HEK293 (cell line): Measurements from ENCODE around the gene SUN3.

Experiments used
- BCL6B ChIP-seq: fragments of 450-650 bp; formaldehyde crosslinking; IDR thresholded peaks from 2 replicates; pipeline ENCODE4 v1.5.1; 2017; ENCODE audit warnings: missing biosample characterization, missing genetic modification characterization
- GLI4 ChIP-seq: fragments of 450-650 bp; formaldehyde crosslinking; IDR thresholded peaks from 2 replicates; pipeline ENCODE4 v1.5.1; 2016; ENCODE audit warnings: missing biosample characterization, missing genetic modification characterization
- IKZF3 ChIP-seq: fragments of 450-650 bp; IDR thresholded peaks from 2 replicates; pipeline ENCODE4 v1.5.0; 2018; ENCODE audit warnings: missing biosample characterization, mild to moderate bottlenecking, missing genetic modification characterization, moderate library complexity
- KLF17 ChIP-seq: fragments of 450-650 bp; formaldehyde crosslinking; IDR thresholded peaks from 2 replicates; pipeline ENCODE4 v1.5.1; 2016; ENCODE audit warnings: missing biosample characterization, missing genetic modification characterization
- KLF9 ChIP-seq: fragments of 450-650 bp; formaldehyde crosslinking; IDR thresholded peaks from 2 replicates; pipeline ENCODE4 v1.5.1; 2016; ENCODE audit warnings: missing biosample characterization, missing genetic modification characterization, low read depth
- MYNN ChIP-seq: fragments of 450-650 bp; formaldehyde crosslinking; IDR thresholded peaks from 2 replicates; pipeline ENCODE4 v1.5.1; 2016; ENCODE audit warnings: missing biosample characterization, missing genetic modification characterization, borderline replicate concordance
- OVOL3 ChIP-seq: fragments of 450-650 bp; formaldehyde crosslinking; IDR thresholded peaks from 2 replicates; pipeline ENCODE4 v1.5.1; 2016; ENCODE audit warnings: missing biosample characterization, missing genetic modification characterization
- PRDM1 ChIP-seq: fragments of 450-650 bp; formaldehyde crosslinking; IDR thresholded peaks from 2 replicates; pipeline ENCODE4; 2016; ENCODE audit warnings: missing biosample characterization, missing genetic modification characterization
- REST ChIP-seq: fragments of 450-650 bp; formaldehyde crosslinking; IDR thresholded peaks from 2 replicates; pipeline ENCODE4 v1.5.1; 2016; ENCODE audit warnings: missing biosample characterization, missing genetic modification characterization
- SALL2 ChIP-seq: fragments of 450-650 bp; formaldehyde crosslinking; IDR thresholded peaks from 2 replicates; pipeline ENCODE4 v1.5.0; 2017; ENCODE audit warnings: missing biosample characterization, mild to moderate bottlenecking, missing genetic modification characterization, borderline replicate concordance
- SCRT1 ChIP-seq: fragments of 450-650 bp; formaldehyde crosslinking; IDR thresholded peaks from 2 replicates; pipeline ENCODE4 v1.5.1; 2016; ENCODE audit warnings: missing biosample characterization, missing genetic modification characterization, borderline replicate concordance
- ZBTB48 ChIP-seq: fragments of 450-650 bp; formaldehyde crosslinking; IDR thresholded peaks from 2 replicates; pipeline ENCODE4 v1.5.1; 2016; ENCODE audit warnings: missing biosample characterization, missing genetic modification characterization
- ZNF114 ChIP-seq: fragments of 450-650 bp; formaldehyde crosslinking; IDR thresholded peaks from 2 replicates; pipeline ENCODE4 v1.5.0; 2017; ENCODE audit warnings: missing biosample characterization, missing genetic modification characterization
- ZNF140 ChIP-seq: fragments of 450-650 bp; formaldehyde crosslinking; IDR thresholded peaks from 2 replicates; pipeline ENCODE4 v1.5.1; 2016; ENCODE audit warnings: missing biosample characterization, missing genetic modification characterization
- ZNF248 ChIP-seq: fragments of 450-650 bp; formaldehyde crosslinking; IDR thresholded peaks from 2 replicates; pipeline ENCODE4 v1.5.1; 2017; ENCODE audit warnings: missing biosample characterization, missing genetic modification characterization
- ZNF274 ChIP-seq, 2 experiments: fragments of 200-500 bp in 1 of 2; fragments of 450-650 bp in 1 of 2; sonication (Bioruptor generic) in 1 of 2; formaldehyde crosslinking in 1 of 2; IDR thresholded peaks; 2 replicates each; pipeline versions ENCODE4 v1.5.1 to v1.6.1; 2014 to 2016; ENCODE audit warnings: borderline replicate concordance in 1 of 2, inconsistent platforms in 1 of 2, low read length in 1 of 2, missing biosample characterization in 1 of 2, missing genetic modification characterization in 1 of 2
- ZNF280C ChIP-seq: fragments of 450-650 bp; formaldehyde crosslinking; IDR thresholded peaks from 2 replicates; pipeline ENCODE4 v1.5.1; 2016; ENCODE audit warnings: missing biosample characterization, missing genetic modification characterization
- ZNF280D ChIP-seq: fragments of 450-650 bp; formaldehyde crosslinking; IDR thresholded peaks from 2 replicates; pipeline ENCODE4 v1.5.1; 2016; ENCODE audit warnings: missing biosample characterization, missing genetic modification characterization
- ZNF449 ChIP-seq: fragments of 450-650 bp; formaldehyde crosslinking; IDR thresholded peaks from 2 replicates; pipeline ENCODE4 v1.5.1; 2017; ENCODE audit warnings: missing biosample characterization, mild to moderate bottlenecking, missing genetic modification characterization, moderate library complexity
- ZNF560 ChIP-seq: fragments of 450-650 bp; formaldehyde crosslinking; IDR thresholded peaks from 2 replicates; pipeline ENCODE4 v1.5.1; 2017; ENCODE audit warnings: missing biosample characterization, missing genetic modification characterization, borderline replicate concordance
- ZNF580 ChIP-seq: fragments of 450-650 bp; formaldehyde crosslinking; IDR thresholded peaks from 2 replicates; pipeline ENCODE4 v1.5.1; 2016; ENCODE audit warnings: missing biosample characterization, missing genetic modification characterization
- ZNF596 ChIP-seq: fragments of 450-650 bp; IDR thresholded peaks from 2 replicates; pipeline ENCODE4 v1.5.0; 2018; ENCODE audit warnings: missing biosample characterization, mild to moderate bottlenecking, missing genetic modification characterization, moderate library complexity
- ZNF610 ChIP-seq: fragments of 450-650 bp; formaldehyde crosslinking; IDR thresholded peaks from 2 replicates; pipeline ENCODE4 v1.5.1; 2016; ENCODE audit warnings: missing biosample characterization, missing genetic modification characterization, borderline replicate concordance
- ZNF626 ChIP-seq: fragments of 450-650 bp; sonication (Bioruptor Pico); formaldehyde crosslinking; IDR thresholded peaks from 2 replicates; pipeline ENCODE4 v1.5.1; 2018; ENCODE audit warnings: missing biosample characterization, missing genetic modification characterization, inconsistent platforms
- ZNF677 ChIP-seq: fragments of 450-650 bp; IDR thresholded peaks from 2 replicates; pipeline ENCODE4 v1.5.0; 2018; ENCODE audit warnings: missing biosample characterization, mild to moderate bottlenecking, missing genetic modification characterization, moderate library complexity

The SUN3 gene

GRCh38 chr7:47979145-47979831 lies 49.6 kb downstream of the SUN3 start, which contains the start of gene HUS1 (continued):
- TF ChIP-seq MYNN (tag by site-specific recombination), result peak; percentile 45; the same call in 1 of the 2 replicates
- TF ChIP-seq GLI4 (tag by site-specific recombination), result peak; percentile 87
- TF ChIP-seq KLF9 (tag by site-specific recombination), result peak; percentile 80
- no peak for TF ChIP-seq SCRT1 (tag by site-specific recombination)
- no peak for TF ChIP-seq ZNF677 (tag by site-specific recombination)
- peak; percentile 92 for TF ChIP-seq ZNF580
- TF ChIP-seq OVOL3, result 0 out of 2 replicates have a peak, but pooled peaks have one; percentile 28
- no peak for TF ChIP-seq REST (tag by site-specific recombination)
- TF ChIP-seq ZNF280C, result no peak
- peak; percentile 31; the same call in 1 of the 2 replicates for TF ChIP-seq ZNF449 (tag by site-specific recombination)
- no peak for TF ChIP-seq IKZF3 (tag by site-specific recombination)
- TF ChIP-seq ZNF610 (tag by site-specific recombination), result peak; percentile 54; the same call in 1 of the 2 replicates
- TF ChIP-seq ZNF560, result no peak
- peak; percentile 87 for TF ChIP-seq KLF17
- TF ChIP-seq ZNF280D (tag by site-specific recombination), result 0 out of 2 replicates have a peak, but pooled peaks have one; percentile 54
- no peak for TF ChIP-seq SALL2 (tag by site-specific recombination)
- TF ChIP-seq BCL6B, result no peak
- TF ChIP-seq ZNF140 (tag by site-specific recombination), result no peak
- TF ChIP-seq ZNF596 (tag by site-specific recombination), result no peak
- no peak for TF ChIP-seq ZNF274 (IDR thresholded peaks at IDR 0.05; ENCODE audit: low read length)
- no peak for TF ChIP-seq ZNF274 (tag by site-specific recombination; IDR thresholded peaks at IDR 0.05; ENCODE audit: borderline replicate concordance)
- no peak for TF ChIP-seq ZNF248
- TF ChIP-seq ZNF626 (tag by site-specific recombination), result no peak
- TF ChIP-seq ZBTB48 (tag by site-specific recombination), result no peak
- no peak for TF ChIP-seq ZNF114 (tag by site-specific recombination)
- TF ChIP-seq PRDM1 (tag by site-specific recombination), result no peak
